ENCODE results near the gene MACROD1.

DNA sequence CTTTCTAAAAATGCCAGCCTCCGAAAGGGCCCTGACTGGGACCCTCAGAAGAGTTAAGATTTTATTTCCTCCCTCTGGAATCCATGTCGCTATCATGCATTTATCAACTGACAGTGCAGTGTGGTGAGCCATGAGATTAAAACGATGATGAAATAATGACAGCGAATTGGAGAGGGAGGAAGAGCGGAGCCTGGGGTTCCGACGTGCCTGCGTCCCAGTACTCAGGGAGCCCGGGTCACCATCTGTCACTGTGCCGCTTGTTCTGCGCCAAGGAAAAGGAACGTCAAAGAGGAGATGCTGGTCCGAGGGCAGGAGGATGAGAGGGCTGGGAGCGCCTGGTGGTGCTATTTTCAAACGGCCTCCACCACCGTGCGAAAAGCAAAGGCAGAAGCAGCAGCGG is 46.2 kb downstream of the MACROD1 start:
- TF ChIP-seq, protein P1, sequence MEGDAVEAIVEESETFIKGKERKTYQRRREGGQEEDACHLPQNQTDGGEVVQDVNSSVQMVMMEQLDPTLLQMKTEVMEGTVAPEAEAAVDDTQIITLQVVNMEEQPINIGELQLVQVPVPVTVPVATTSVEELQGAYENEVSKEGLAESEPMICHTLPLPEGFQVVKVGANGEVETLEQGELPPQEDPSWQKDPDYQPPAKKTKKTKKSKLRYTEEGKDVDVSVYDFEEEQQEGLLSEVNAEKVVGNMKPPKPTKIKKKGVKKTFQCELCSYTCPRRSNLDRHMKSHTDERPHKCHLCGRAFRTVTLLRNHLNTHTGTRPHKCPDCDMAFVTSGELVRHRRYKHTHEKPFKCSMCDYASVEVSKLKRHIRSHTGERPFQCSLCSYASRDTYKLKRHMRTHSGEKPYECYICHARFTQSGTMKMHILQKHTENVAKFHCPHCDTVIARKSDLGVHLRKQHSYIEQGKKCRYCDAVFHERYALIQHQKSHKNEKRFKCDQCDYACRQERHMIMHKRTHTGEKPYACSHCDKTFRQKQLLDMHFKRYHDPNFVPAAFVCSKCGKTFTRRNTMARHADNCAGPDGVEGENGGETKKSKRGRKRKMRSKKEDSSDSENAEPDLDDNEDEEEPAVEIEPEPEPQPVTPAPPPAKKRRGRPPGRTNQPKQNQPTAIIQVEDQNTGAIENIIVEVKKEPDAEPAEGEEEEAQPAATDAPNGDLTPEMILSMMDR (IDR thresholded peaks at IDR 0.05): no peak
- no peak for TF ChIP-seq POLR2A (IDR thresholded peaks at IDR 0.05)
